ENCODE measurements around the gene LYPD6B. TPM values are rescaled to one million over a fixed set of nuclear protein-coding genes. Genes with fewer than 3 reads are reported as not detected.

Gene LYPD6B
- total RNA-seq, 1 experiment from 2014 or later = 0.37 TPM

DNA sequence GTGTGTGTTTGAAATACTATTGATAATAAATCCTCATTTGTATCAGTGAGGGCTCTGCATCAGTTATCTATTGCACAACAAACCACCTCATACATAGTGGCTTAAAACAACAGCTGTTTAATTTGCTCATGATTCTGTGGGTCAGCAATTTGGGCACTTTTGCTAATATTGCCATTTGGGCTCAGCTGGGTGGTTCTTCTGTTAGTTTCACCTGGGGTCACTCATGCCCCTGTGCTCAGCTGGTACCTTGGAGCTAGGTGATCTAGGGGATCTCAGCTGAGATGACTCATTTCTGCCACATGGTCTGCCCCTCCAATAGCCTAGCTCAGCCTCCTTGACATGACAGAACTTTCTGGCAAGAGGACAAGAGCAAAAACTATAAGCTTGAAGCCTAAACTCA, 126.3 kb downstream of the LYPD6B start:
- CTCF ChIA-PET = interaction anchor here (0.5 to 1.7 kb wide), 3 partner anchors 149 to 432 kb away, joined by 3 to 8 read pairs (median 4); no protein-coding TSS in a partner anchor
- H3K4me1 Mint-ChIP-seq (ENCODE audit: insufficient read depth, unreplicated experiment) = peaks cover 13% of the 10 kb centered on the region
- no peak overlapping the region for H3K27ac Mint-ChIP-seq (ENCODE audit: low read depth, unreplicated experiment)
- peak; percentile 26 for DNase-seq (ENCODE audit: unreplicated experiment)
- H3K4me3 Mint-ChIP-seq (ENCODE audit: unreplicated experiment) = no peak overlapping the region
- POLR2A ChIA-PET = interaction anchor here (1.0 kb wide), 1 partner anchor 36 kb away, joined by 4 read pairs; no protein-coding TSS in a partner anchor
- H3K36me3 Mint-ChIP-seq (ENCODE audit: insufficient read depth, unreplicated experiment) = no peaks in the 10 kb centered on the region
- intact Hi-C loops (cut with micrococcal nuclease) = no loop called here
- TF ChIP-seq, protein P1, sequence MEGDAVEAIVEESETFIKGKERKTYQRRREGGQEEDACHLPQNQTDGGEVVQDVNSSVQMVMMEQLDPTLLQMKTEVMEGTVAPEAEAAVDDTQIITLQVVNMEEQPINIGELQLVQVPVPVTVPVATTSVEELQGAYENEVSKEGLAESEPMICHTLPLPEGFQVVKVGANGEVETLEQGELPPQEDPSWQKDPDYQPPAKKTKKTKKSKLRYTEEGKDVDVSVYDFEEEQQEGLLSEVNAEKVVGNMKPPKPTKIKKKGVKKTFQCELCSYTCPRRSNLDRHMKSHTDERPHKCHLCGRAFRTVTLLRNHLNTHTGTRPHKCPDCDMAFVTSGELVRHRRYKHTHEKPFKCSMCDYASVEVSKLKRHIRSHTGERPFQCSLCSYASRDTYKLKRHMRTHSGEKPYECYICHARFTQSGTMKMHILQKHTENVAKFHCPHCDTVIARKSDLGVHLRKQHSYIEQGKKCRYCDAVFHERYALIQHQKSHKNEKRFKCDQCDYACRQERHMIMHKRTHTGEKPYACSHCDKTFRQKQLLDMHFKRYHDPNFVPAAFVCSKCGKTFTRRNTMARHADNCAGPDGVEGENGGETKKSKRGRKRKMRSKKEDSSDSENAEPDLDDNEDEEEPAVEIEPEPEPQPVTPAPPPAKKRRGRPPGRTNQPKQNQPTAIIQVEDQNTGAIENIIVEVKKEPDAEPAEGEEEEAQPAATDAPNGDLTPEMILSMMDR (IDR thresholded peaks at IDR 0.05; ENCODE audit: unreplicated experiment) = no peak
- no peaks in the 10 kb centered on the region for H3K9me3 Mint-ChIP-seq (ENCODE audit: unreplicated experiment)
- BruUV-seq (replicated peaks) = no TSS peak
- no peaks in the 10 kb centered on the region for H3K27me3 Mint-ChIP-seq (ENCODE audit: insufficient read depth, unreplicated experiment)

DNA sequence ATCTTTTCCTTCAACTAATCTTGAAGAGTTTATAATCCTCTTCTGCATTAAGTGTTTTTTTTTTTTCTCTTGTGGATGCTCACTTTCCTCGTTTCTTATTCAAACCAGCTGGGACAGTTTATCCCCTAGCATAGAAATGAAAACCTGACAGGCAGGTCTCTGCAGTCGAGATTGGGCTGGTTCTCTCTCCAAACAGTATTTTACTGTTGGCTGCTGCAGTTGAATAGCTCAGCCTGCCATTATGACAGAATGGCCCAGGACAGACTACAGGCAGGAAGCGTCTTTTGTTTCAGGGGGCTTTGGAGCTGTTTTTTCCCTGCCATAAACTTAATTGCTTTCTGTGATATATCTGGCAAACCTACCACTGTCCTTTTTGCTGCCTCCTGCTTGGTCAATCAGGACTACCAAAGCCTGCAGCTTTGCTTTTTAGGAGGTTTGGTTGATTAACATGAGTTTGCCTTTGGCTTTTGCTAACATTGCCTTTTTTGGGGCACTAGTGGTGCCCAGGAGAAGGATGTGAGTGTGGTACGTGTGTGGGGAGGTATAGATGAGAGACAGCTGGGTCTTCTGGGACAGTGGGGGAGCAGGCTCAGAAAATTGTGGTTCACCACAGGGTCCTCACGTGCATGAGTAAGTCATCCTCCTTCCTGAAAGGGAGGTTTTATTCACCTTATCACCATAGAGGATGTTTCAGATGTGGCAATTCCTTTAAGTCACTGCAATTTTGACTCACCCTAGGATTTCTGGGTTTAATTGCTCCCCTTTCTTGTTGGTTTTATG, 128.7 kb downstream of the LYPD6B start:
- no peak overlapping the region for H3K4me3 Mint-ChIP-seq (ENCODE audit: unreplicated experiment)
- BruUV-seq (replicated peaks) = no TSS peak
- TF ChIP-seq, protein P1 (IDR thresholded peaks at IDR 0.05; ENCODE audit: unreplicated experiment) = no peak
- H3K9me3 Mint-ChIP-seq (ENCODE audit: unreplicated experiment) = no peaks in the 10 kb centered on the region
- no peak for DNase-seq (ENCODE audit: unreplicated experiment)
- H3K36me3 Mint-ChIP-seq (ENCODE audit: insufficient read depth, unreplicated experiment) = no peaks in the 10 kb centered on the region
- H3K27ac Mint-ChIP-seq (ENCODE audit: low read depth, unreplicated experiment) = no peak overlapping the region
- ChIA-PET POLR2A (interaction anchor here (0.6 to 0.8 kb wide), 3 partner anchors 33 to 294 kb away, joined by 3 to 4 read pairs (median 3); no protein-coding TSS in a partner anchor), CTCF (interaction anchor here (0.6 to 1.4 kb wide), 3 partner anchors 29 to 149 kb away, joined by 3 read pairs; no protein-coding TSS in a partner anchor)
- intact Hi-C loops (cut with micrococcal nuclease) = no loop called here
- H3K27me3 Mint-ChIP-seq (ENCODE audit: insufficient read depth, unreplicated experiment) = no peaks in the 10 kb centered on the region
- peaks cover 20% of the 10 kb centered on the region for H3K4me1 Mint-ChIP-seq (ENCODE audit: insufficient read depth, unreplicated experiment)

DNA sequence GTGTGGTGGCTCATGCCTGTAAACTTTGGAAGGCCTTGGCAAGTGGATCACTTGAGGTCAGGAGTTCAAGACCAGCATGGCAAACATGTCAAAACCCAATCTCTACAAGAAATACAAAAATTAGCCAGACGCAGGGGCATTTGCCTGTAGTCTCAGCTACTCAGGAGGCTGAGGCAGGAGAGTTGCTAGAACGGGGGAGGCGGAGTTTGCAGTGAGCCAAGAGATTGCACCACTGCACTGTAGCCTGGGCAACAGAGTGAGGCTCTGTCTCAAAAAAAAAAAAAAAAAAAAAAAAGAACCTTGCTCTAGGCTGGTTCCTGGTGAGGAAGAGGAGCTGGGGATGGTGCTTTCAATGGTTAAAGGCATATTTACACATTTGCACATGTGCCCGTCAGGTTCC, 129.4 kb downstream of the LYPD6B start:
- Mint-ChIP-seq H3K4me1 (ENCODE audit: insufficient read depth, unreplicated experiment) (peaks cover 20% of the 10 kb centered on the region), H3K9me3 (ENCODE audit: unreplicated experiment) (no peaks in the 10 kb centered on the region), H3K27me3 (ENCODE audit: insufficient read depth, unreplicated experiment) (no peaks in the 10 kb centered on the region), H3K36me3 (ENCODE audit: insufficient read depth, unreplicated experiment) (no peaks in the 10 kb centered on the region), H3K27ac (ENCODE audit: low read depth, unreplicated experiment) (no peak overlapping the region), H3K4me3 (ENCODE audit: unreplicated experiment) (no peak overlapping the region)
- intact Hi-C loops (cut with micrococcal nuclease) = no loop called here
- no TSS peak for BruUV-seq (replicated peaks)
- peak; percentile 52 for DNase-seq (ENCODE audit: unreplicated experiment)
- CTCF ChIA-PET = interaction anchor here (0.6 kb wide), 1 partner anchor 28 kb away, joined by 3 read pairs; no protein-coding TSS in a partner anchor
- TF ChIP-seq, protein P1 (IDR thresholded peaks at IDR 0.05; ENCODE audit: unreplicated experiment) = no peak
- POLR2A ChIA-PET = no interaction called here

DNA sequence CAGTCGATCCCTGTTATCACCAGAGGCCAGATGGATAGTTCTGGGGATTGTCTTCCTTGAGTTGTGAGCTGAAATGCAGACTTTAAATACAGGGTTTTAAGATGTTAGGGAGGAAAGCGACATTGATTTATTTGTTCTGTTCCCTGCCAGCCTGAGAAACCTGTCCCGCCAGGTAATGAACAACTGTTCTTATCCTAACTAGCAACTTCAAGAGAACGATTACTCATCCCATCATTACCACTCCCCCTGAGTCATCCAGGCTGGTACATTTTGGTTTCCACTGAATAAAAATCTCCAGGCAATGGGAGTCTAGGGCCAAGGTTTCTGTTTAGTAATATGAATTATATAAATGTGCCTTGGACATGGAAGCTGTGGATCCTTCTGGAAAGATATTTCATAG, 131.2 kb downstream of the LYPD6B start:
- ChIA-PET POLR2A (interaction anchor here (0.6 to 1.4 kb wide), 5 partner anchors 10 to 586 kb away, joined by 3 to 6 read pairs (median 3); no protein-coding TSS in a partner anchor), CTCF (interaction anchor here (0.8 to 1.0 kb wide), 2 partner anchors 16 to 152 kb away, joined by 3 read pairs; no protein-coding TSS in a partner anchor)
- peaks cover 20% of the 10 kb centered on the region for H3K4me1 Mint-ChIP-seq (ENCODE audit: insufficient read depth, unreplicated experiment)
- H3K36me3 Mint-ChIP-seq (ENCODE audit: insufficient read depth, unreplicated experiment) = no peaks in the 10 kb centered on the region
- intact Hi-C loops (cut with micrococcal nuclease) = no loop called here
- H3K9me3 Mint-ChIP-seq (ENCODE audit: unreplicated experiment) = no peaks in the 10 kb centered on the region
- peak; percentile 85 for DNase-seq (ENCODE audit: unreplicated experiment)
- no peak overlapping the region for H3K4me3 Mint-ChIP-seq (ENCODE audit: unreplicated experiment)
- BruUV-seq (replicated peaks) = no TSS peak
- TF ChIP-seq, protein P1 (IDR thresholded peaks at IDR 0.05; ENCODE audit: unreplicated experiment) = no peak
- no peaks in the 10 kb centered on the region for H3K27me3 Mint-ChIP-seq (ENCODE audit: insufficient read depth, unreplicated experiment)
- peak overlapping the region; percentile 18 for H3K27ac Mint-ChIP-seq (ENCODE audit: low read depth, unreplicated experiment)

Data from MCF 10A (cell line).